WTC11 (cell line): ENCODE data around the gene MX1. TPM values are rescaled to one million over a fixed set of nuclear protein-coding genes. Genes with fewer than 3 reads are reported as not detected.

Experiments used
- ATAC-seq: fragments of 200-7000 bp; cut with Tn5 transposase; 2 replicates; pipeline ENCODE4 v1.10.0; 2021; ENCODE audit warnings: mild to moderate bottlenecking, moderate library complexity
- Bru-seq: library from RNA; stranded (reverse); fragments of 400-500 nt; gene quantifications from one replicate; lab custom pipeline; 2021; lab: Mats Ljungman, UMichigan
- CTCF ChIA-PET: fragments of 300-600 bp; sonication (Branson Sonifier 250); formaldehyde crosslinking; loops from one replicate; lab custom pipeline; 2021; ENCODE audit warnings: antibody characterized with exemption; lab: Charles Lee
- POLR2A ChIA-PET: fragments of 350-600 bp; sonication (Branson Sonifier 250); formaldehyde crosslinking; loops from one replicate; lab custom pipeline; 2021; ENCODE audit warnings: antibody characterized with exemption; lab: Charles Lee
- DNase-seq: peaks from one replicate; pipeline ENCODE4 v3.0.0; 2021; ENCODE audit warnings: low spot score
- H3K27ac Mint-ChIP-seq: 2 replicates; pipeline ENCODE4 v1.8.0; 2021; ENCODE audit warnings: mixed read lengths
- H3K27me3 Mint-ChIP-seq: 2 replicates; pipeline ENCODE4 v1.8.0; 2021; ENCODE audit warnings: low read depth, mild to moderate bottlenecking, moderate library complexity, mixed read lengths
- H3K36me3 Mint-ChIP-seq: 2 replicates; pipeline ENCODE4 v1.8.0; 2021; ENCODE audit warnings: mixed read lengths
- H3K4me1 Mint-ChIP-seq: 2 replicates; pipeline ENCODE4 v1.8.0; 2022; ENCODE audit warnings: mixed read lengths
- H3K4me3 Mint-ChIP-seq: 2 replicates; pipeline ENCODE4 v1.8.0; 2021; ENCODE audit warnings: mild to moderate bottlenecking, moderate library complexity, mixed read lengths
- H3K9me3 Mint-ChIP-seq: 2 replicates; pipeline ENCODE4 v1.8.0; 2021; ENCODE audit warnings: mixed read lengths
- ATF1 ChIP-seq: sonication (generic); formaldehyde crosslinking; IDR thresholded peaks from 2 replicates; pipeline ENCODE4 v1.8.1; 2023; ENCODE audit warnings: mild to moderate bottlenecking, moderate library complexity, missing genetic modification reagents
- CREB1 ChIP-seq: sonication (generic); formaldehyde crosslinking; IDR thresholded peaks from 2 replicates; pipeline ENCODE4 v1.8.0; 2023; ENCODE audit warnings: mild to moderate bottlenecking, missing genetic modification reagents
- CREM ChIP-seq: sonication (generic); formaldehyde crosslinking; IDR thresholded peaks from 2 replicates; pipeline ENCODE4 v1.8.1; 2022; ENCODE audit warnings: mild to moderate bottlenecking, missing genetic modification reagents, moderate library complexity
- E2F4 ChIP-seq: sonication (generic); formaldehyde crosslinking; IDR thresholded peaks from 2 replicates; pipeline ENCODE4 v1.8.1; 2022; ENCODE audit warnings: low read depth, mild to moderate bottlenecking, moderate library complexity, missing genetic modification reagents, borderline replicate concordance
- E2F5 ChIP-seq: sonication (generic); formaldehyde crosslinking; IDR thresholded peaks from 2 replicates; pipeline ENCODE4 v1.8.1; 2022; ENCODE audit warnings: mild to moderate bottlenecking, moderate library complexity, missing genetic modification reagents
- HMGA2 ChIP-seq: fragments of 250-450 bp; sonication (Bioruptor Pico); IDR thresholded peaks from 2 replicates; pipeline ENCODE4 v1.4.0; 2021; ENCODE audit warnings: mild to moderate bottlenecking, moderate library complexity
- HMGXB4 ChIP-seq: sonication (generic); formaldehyde crosslinking; IDR thresholded peaks from 2 replicates; pipeline ENCODE4 v1.8.1; 2023; ENCODE audit warnings: mild to moderate bottlenecking, moderate library complexity, missing genetic modification reagents
- NFYB ChIP-seq: sonication (generic); formaldehyde crosslinking; conservative IDR thresholded peaks from 2 replicates; pipeline ENCODE4 v1.8.0; 2022; ENCODE audit warnings: low read depth, missing genetic modification reagents
- NR3C1 ChIP-seq: sonication (generic); formaldehyde crosslinking; conservative IDR thresholded peaks from 2 replicates; pipeline ENCODE4 v1.8.1; 2023; ENCODE audit warnings: low read depth, mild to moderate bottlenecking, missing genetic modification reagents
- OVOL2 ChIP-seq: fragments of 250-450 bp; sonication (Bioruptor Pico); IDR thresholded peaks from 2 replicates; pipeline ENCODE4 v1.9.0; 2021; ENCODE audit warnings: mild to moderate bottlenecking, borderline replicate concordance
- PRDM15 ChIP-seq: sonication (generic); formaldehyde crosslinking; IDR thresholded peaks from 2 replicates; pipeline ENCODE4 v1.8.0; 2022; ENCODE audit warnings: missing genetic modification reagents
- RORB ChIP-seq: fragments of 250-450 bp; sonication (Bioruptor Pico); IDR thresholded peaks from 2 replicates; pipeline ENCODE4 v1.9.0; 2021; ENCODE audit warnings: mild to moderate bottlenecking
- TEAD4 ChIP-seq: sonication (generic); formaldehyde crosslinking; IDR thresholded peaks from 2 replicates; pipeline ENCODE4 v1.8.0; 2022; ENCODE audit warnings: mild to moderate bottlenecking, missing genetic modification reagents
- USF2 ChIP-seq: sonication (generic); formaldehyde crosslinking; IDR thresholded peaks from 2 replicates; pipeline ENCODE4 v1.8.1; 2023; ENCODE audit warnings: mild to moderate bottlenecking, missing genetic modification reagents, moderate library complexity
- ZNF121 ChIP-seq: sonication (generic); formaldehyde crosslinking; IDR thresholded peaks from 2 replicates; pipeline ENCODE4 v1.8.0; 2023; ENCODE audit warnings: missing genetic modification reagents
- ZNF512 ChIP-seq: sonication (generic); formaldehyde crosslinking; IDR thresholded peaks from 2 replicates; pipeline ENCODE4 v1.8.1; 2022; ENCODE audit warnings: missing genetic modification reagents, borderline replicate concordance
- ZNF532 ChIP-seq: fragments of 250-450 bp; sonication (Bioruptor Pico); IDR thresholded peaks from 2 replicates; pipeline ENCODE4 v1.9.0; 2021; ENCODE audit warnings: mild to moderate bottlenecking, borderline replicate concordance
- long read RNA-seq, 3 experiments: library from RNA in 1 of 3; library from capped mRNA in 1 of 3; library from polyadenylated mRNA in 1 of 3; unstranded in 2 of 3; stranded (forward) in 1 of 3; transcript quantifications; one replicate each; pipeline ENCODE4 v2.0.0, GENCODE V29; 2021
- total RNA-seq: library from RNA; stranded (reverse); gene quantifications from 3 replicates; pipeline ENCODE4 v1.2.3, GENCODE V29; 2021

The MX1 gene
- total RNA-seq (3.6 to 4.6 TPM (median 4.0 TPM) in 3 replicates), Bru-seq, nascent RNA (percentile 39 among the genes with signal in this experiment)
- long read RNA-seq, experiment 1, partial matches to known transcripts = 3 of 18 reads
- long read RNA-seq, experiment 1, other reads (novel, unspliced or antisense) = 12 of 18 reads
- long read RNA-seq, experiment 2, partial matches to known transcripts = 2 of 3 reads
- long read RNA-seq, experiment 2, other reads (novel, unspliced or antisense) = 0 of 3 reads
- long read RNA-seq, experiment 3, partial matches to known transcripts = 0 of 2 reads
- long read RNA-seq, experiment 3, other reads (novel, unspliced or antisense) = 1 of 2 reads

GRCh38 chr21:41425954-41426675 is at the start of gene MX1:
Gene MX1 (plus strand): TSS chr21:41426239. CDS start chr21:41432071, 5,832 bp downstream.
- TF ChIP-seq USF2 (CRISPR knock-in tag) (no peak), OVOL2 (CRISPR knock-in tag) (no peak), HMGXB4 (CRISPR knock-in tag) (0 out of 2 replicates have a peak, but pooled peaks have one; percentile 33), E2F4 (CRISPR knock-in tag) (no peak), CREB1 (CRISPR knock-in tag) (0 out of 2 replicates have a peak, but pooled peaks have one; percentile 46), CREM (CRISPR knock-in tag) (no peak), ZNF121 (CRISPR knock-in tag) (no peak), HMGA2 (CRISPR knock-in tag) (no peak), RORB (no peak), ATF1 (CRISPR knock-in tag) (no peak), NFYB (CRISPR knock-in tag) (no peak), NR3C1 (CRISPR knock-in tag) (no peak), ZNF512 (CRISPR knock-in tag) (no peak), ZNF532 (CRISPR knock-in tag) (no peak), PRDM15 (CRISPR knock-in tag) (no peak), TEAD4 (CRISPR knock-in tag) (no peak), E2F5 (CRISPR knock-in tag) (no peak)
- ChIA-PET POLR2A (interaction anchor here (1.0 kb wide), 1 partner anchor 14 kb away, joined by 3 read pairs; no protein-coding TSS in a partner anchor), CTCF (interaction anchor here (1.0 to 3.2 kb wide), 3 partner anchors 15 to 691 kb away, joined by 3 to 17 read pairs (median 5); no protein-coding TSS in a partner anchor)
- Mint-ChIP-seq H3K27ac (no peak within 1 kb of the TSS), H3K27me3 (peaks cover 69% of the 10 kb centered on the region), H3K4me3 (peak within 1 kb of the TSS; percentile 76), H3K4me1 (peaks cover 26% of the 10 kb centered on the region), H3K36me3 (no peaks in the 10 kb centered on the region), H3K9me3 (no peaks in the 10 kb centered on the region)
- DNase-seq = peak; percentile 68
- ATAC-seq = peak; percentile 83
